GM19351 (cell line): ENCODE results near the gene UBE2E3.
"Not testable (repeated sequence)": the region's sequence is repeated elsewhere in the genome, so short reads cannot be mapped to it uniquely, and the experiment has no call there.

Source experiments
- ATAC-seq: cut with Tn5 transposase; IDR thresholded peaks from one replicate; pipeline ENCODE4 v1.9.1; 2021; ENCODE audit warnings: mild to moderate bottlenecking, moderate library complexity; ENCODE audit not compliant: unreplicated experiment

Gene UBE2E3

DNA sequence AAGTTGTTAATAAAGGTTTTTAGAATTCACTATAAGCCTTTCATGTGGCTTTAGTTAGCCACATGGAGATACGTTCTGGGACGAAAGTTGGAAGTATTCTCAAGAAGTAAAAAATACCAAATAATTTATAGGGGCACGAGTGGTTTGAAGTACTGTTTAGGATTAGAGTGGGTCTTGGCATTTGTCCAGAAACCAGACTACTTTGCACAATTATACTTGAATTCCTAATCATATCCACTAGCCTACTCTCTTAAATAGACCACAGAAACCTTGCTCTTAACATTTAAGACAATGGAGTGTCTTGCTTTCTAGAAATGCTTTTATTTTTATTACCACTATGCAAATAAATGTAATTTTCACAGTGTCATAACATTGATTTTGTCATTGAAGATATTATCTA lies 44.6 kb downstream of the UBE2E3 start:
- no peak for ATAC-seq

DNA sequence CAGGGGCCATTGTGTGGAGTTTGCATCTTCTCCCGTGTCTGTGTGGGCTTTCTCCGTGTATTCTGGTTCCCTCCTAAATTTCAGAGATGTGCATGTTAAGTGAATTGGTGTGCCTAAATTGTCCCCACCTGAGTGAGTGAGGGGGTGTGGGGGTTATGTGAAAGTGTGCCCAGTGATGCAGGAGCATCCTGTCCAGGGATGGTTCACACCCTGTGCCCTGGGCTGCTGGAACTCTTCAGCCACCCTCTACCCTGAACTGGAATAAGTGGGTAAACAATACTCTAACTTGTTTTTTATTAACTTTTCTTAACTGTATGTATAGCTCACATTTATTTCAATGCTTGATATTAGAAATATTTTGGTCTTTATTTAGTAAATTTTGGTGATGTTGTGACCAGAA lies 56.0 kb downstream of the UBE2E3 start:
- peak; percentile 56 for ATAC-seq

DNA sequence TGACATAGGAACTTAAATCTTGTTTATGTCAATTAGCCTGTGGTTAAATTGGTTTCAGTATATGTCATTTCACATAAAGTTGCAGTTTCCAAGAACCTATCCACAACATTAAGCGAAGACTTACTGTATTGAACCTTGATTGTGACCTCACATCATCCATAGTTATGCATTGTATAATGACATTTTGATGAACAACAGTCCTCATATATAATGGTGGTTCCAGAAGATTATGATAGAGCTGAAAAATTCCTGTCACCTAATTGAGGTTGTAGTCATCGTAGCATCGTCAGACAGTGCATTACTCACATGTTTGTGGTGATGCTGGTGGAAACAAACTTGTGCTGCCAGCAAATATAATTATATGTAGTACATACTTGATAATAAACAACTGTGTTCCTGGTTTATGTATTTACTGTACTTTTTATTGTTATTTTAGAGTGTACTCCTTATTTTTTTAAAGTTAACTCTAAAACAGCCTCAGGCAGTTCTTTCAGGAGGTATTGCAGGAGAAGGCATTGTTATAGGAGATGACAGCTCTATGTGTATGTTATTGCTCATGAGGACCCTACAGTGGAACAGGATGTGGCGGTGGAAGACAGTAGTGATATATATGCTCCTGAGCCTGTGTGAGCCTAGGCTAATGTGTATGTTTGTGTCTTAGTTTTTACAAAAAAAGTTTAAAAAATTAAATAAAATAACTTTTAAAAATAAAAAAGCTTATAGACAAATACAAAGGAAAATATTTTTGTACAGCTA lies 56.6 kb downstream of the UBE2E3 start:
- ATAC-seq = peak; percentile 74

DNA sequence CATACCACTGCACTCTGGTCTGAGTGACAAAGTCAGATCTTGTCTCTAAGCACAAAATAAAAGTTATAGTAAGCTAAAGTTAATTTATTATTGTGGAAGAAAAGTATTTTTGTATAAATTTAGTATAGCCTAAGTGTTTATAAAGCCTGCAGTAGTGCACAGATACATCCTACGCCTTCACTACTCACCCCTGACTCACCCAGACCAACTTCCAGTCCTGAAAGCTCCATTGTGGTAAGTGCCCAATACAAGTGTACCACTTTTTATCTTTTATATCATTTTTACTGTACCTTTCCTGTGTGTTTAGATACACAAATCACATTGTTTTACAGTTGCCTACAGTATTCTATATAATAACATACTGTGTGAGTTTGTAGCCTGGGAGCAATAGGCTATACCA lies 57.5 kb downstream of the UBE2E3 start:
- no peak for ATAC-seq

DNA sequence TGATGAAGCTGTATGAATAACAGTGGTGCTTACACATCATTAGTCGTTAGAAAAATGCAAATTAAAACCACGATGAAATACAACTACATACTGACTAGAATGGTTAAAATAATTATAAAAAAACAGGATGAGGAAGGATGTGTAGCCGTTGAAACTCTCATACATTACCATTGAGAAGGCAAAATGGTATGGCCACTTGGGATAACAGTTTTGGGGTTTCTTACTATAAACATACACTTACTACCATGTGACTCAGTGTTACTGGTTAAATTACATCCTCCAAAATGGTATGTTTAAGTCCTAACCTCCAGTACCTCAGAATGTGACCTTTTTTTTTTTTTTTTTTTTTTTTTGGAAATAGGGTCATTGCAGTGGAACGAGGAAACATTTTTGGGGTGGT lies 58.4 kb downstream of the UBE2E3 start:
- no peak for ATAC-seq

DNA sequence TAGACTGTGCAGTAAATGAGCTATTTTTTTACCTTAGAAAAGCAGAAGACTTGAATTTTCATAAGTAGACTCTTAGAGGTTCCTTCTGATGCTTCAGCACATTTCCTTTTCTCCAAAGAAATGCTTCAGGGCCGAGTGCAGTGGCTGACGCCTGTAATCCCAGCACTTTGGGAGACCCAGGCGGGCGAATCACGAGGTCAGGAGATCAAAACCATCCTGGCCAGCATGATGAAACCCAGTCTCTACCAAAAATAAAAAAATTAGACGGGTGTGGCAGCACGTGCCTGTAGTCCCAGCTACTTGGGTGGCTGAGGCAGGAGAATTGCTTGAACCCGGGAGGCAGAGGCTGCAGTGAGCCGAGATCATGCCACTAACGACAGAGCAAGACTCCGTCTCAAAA lies 60.4 kb downstream of the UBE2E3 start:
- not testable (repeated sequence) for ATAC-seq

DNA sequence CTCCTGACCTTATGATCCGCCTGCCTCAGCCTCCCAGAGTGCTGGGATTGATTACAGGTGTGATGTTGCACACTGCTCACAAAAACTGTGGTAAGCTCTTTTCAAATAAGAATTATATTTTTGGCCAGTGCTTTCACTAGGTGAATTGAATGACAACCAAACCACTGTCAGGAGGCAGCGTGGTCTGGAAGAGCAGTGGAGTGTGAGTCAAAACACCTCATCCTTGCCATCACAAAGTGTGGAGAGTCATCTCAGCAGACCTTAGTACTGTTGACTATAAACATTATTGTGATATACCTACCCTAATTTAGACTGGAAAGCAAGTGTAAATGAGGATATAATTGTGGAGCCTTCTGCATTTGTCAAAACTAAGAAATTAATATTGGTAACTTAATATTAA lies 61.3 kb downstream of the UBE2E3 start:
- no peak for ATAC-seq

DNA sequence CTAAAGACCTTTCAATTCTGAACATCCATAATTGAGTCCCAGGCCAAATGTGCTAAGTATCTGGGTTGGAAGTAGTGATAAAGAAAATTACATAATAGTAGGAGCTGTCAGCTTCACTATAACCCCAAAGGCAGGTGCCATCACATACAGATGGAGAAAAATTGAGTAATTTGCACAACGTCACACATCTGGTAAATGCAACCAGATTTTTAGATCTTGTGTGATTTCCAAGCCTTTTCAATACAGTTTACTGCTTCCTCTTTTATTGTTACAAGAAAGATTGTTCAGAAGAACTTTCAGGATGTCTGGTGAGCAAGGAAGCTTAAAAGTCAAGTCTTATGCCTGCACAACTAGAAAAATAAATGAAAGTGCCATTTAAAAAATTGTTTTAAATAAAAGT lies 62.3 kb downstream of the UBE2E3 start:
- ATAC-seq = no peak

DNA sequence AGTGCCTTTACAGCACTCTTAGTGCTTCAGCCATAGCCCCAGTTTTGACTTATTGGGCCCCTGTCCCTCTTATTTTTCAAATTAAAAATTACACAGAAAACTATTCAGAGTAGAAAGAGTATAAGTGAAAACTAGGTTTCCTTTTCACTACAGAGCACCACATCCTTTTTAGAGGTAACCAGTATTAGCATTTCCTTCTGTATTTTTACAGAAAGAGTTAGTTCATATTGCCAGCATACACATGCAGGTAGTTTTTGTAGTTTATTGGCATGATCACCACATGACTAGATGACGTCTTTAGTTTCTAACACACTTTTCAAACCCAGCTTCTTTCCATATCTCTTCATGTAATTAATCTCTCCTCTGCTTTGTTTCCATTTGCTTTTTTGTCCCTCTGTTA lies 66.4 kb downstream of the UBE2E3 start:
- ATAC-seq = peak; percentile 61

DNA sequence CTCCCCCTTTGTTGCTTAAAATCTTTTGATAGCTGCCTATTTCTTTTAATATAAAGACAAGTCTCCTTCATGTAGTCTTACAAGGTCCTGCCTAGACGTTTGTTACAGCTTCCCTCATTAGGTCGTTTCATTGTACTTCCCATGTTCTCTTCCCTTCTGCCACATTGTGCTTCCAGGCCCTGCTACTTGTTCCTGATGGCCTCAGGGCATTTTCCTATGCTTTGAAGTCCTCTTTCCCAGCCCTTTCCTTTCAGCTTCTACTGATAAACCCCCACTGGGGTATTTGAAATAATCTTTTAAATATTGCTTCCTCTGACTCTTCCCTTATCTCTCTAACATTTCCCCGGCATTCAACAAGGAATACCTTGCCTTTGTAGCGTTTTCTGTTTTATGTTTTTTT lies 67.4 kb downstream of the UBE2E3 start:
- ATAC-seq = no peak

DNA sequence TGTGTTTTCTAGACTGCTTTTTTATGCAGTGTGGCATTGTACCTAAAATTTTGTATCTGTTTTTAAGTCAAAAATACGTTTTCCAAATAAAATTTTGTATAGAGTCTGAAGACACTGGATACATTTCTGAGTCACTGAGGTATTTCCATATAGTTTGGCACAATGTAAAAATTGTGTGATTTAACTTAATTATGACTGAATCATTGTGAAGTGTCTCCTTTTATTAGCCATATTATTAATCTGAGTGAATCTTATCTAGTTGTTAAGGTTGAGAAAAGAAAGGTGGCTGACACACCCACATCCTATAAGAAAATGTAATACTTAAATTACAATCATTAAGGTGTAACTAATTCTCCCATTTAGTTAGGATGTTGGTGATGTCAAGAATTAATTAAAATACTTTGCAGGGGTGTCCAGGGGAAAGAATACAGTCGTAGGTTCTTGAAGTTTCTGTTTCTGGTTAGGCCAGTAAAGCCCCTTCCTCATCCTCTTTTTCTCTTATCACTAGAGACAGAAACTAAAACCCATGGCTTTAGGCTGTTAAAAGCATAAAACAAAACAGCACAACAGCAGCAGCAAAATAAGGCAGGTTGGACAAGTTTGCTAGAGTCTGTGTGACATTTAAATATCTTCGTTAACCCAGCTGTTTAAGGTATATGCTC lies 71.6 kb downstream of the UBE2E3 start:
- peak; percentile 23 for ATAC-seq

DNA sequence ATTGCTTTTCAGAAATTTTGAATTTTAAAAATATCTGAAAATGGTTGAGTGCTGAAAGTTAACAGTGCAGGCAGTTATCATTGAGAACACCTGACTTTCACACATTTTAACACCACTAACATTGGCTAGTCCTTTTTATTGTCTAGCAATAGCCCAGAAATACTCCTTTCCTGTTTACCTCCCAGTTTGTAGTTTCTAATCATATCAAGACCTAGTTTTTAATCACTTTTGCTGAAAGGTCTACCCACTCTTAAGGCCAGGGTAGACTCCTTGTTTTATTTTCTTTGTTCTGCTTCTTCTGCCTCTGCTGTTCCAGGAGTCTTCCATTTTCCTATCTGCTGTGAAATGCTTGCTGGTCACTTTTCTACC lies 72.1 kb downstream of the UBE2E3 start:
- ATAC-seq = peak; percentile 63

DNA sequence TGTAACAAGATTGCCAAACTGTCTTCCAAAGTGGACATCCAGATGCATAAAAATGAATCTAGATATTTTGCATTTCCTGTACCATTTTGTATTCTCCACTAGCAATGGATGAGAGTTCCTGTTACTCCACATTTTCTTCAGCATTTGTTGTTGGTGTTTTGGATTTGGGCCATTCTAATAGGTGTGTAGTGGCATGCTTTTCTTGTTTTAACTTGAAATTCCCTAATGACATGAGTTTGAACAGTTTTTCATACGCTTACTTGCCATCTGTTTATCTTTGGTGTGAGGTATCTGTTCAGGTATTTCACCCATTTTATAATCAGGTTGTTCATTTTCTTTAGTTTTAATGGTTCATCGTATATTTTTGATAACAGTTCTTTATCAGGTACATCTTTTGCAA lies 73.9 kb downstream of the UBE2E3 start:
- no peak for ATAC-seq

DNA sequence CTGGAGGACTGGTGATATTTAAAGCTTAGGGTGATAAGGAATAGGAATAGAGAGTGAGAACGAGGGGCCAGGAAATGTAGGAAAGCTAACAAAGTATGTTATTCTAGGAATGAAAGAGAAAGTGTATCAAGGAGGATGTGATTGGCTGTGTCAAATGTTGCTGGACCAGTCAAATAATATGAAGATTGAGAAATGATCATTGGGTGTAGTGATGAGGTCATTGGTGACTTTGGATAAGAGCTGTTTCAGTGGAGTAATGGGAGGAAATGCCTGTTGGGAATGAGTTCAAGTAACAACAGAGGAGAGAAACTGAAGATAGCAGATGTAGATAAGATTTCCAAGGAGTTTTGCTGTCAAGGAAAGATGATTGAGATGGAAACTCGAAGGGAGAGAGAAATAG lies 74.4 kb downstream of the UBE2E3 start:
- ATAC-seq = no peak

DNA sequence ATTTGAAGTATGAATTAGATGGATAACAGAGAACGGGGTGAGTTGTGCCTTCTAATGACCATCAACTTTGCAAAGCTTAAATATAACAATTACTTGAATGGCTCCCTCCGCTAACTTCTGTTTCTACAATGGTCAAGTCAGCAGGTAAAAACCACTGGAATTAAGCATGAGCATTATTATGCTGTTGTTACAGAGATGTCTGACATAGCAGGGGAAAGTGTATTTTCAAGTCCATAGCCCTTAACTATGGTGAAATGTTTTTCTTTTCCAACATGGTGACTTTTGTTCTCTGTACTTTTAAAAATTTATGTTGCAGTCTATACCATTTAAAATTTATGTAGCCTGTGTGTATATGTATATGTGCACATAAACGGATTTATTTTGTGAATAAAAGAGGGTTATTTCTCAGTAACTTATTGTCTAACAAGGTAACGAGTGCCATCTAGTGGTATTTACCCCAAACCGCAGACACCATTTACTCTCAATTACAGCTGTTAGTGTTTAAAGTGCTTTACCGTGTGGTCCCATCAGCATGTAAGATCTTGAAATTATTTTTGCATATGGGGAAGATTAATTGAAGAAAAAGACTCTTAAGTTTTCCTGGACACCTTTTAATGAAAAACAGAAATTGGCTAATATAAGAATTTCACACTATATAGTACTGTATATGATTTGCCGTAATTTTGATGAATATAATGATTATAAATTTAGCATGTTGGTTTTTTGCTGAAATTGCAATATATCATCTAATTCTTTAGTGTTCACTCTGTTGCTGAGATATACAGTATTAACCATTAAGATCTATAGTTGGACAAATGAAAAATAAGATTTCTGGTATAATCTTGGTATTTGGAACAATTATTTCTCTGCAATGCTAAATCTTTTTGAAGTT lies 78.2 kb downstream of the UBE2E3 start:
- peak; percentile 88 for ATAC-seq

DNA sequence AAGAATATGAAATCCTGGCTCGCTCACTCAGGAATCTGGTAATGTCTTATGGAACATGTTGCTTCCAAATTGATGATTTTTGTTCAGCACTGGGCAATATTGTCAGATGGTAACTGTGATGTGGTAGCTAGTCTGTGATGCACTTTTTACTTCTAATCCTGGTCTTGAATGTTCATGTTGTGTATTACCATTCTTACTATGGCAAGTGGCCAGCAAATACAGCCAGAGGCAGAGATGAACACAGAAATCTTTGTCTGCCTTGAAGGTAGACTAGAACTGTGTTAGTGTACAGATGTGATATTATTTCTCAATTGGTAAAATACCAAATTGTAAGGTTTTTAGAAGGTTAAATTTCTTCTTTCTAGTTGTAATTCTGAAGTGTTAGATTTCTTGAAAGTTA lies 83.3 kb downstream of the UBE2E3 start:
- ATAC-seq = no peak

DNA sequence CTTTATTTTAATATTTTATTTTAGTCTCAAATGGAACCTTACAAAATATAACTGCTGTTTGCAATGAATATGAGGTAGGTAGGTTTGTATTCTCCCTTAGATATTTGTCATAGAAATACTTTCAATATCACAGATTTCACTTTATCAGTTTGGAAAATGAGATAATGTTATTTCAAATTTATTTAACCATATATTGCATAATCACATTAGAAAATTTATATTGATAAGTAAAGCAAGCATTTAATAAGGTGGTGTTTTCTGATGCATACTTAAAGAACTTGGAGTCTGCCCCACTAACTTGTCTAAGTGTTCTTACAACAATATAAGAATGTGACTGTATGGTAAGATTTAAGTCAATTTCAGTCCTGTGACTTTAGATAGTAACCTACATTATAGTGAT lies 85.1 kb downstream of the UBE2E3 start:
- ATAC-seq = no peak

DNA sequence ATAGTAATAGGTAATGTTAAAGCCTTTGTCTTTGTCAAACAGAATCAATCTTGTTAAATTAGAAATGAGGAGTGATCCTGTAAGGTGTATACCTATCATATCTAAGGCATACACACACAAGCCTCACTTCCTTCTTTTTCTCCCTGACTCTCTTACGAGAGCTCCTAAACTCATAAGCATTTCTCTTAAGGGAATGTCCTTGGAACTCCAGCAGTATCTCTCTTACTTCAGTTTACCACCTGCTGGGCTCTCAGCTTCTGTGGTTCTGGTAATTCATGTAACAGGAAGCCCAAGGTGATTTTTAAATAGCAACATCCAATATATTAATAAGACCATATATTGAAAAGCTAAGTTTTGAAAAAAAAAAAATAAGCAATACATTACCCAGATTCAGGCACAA lies 85.9 kb downstream of the UBE2E3 start:
- ATAC-seq = no peak

DNA sequence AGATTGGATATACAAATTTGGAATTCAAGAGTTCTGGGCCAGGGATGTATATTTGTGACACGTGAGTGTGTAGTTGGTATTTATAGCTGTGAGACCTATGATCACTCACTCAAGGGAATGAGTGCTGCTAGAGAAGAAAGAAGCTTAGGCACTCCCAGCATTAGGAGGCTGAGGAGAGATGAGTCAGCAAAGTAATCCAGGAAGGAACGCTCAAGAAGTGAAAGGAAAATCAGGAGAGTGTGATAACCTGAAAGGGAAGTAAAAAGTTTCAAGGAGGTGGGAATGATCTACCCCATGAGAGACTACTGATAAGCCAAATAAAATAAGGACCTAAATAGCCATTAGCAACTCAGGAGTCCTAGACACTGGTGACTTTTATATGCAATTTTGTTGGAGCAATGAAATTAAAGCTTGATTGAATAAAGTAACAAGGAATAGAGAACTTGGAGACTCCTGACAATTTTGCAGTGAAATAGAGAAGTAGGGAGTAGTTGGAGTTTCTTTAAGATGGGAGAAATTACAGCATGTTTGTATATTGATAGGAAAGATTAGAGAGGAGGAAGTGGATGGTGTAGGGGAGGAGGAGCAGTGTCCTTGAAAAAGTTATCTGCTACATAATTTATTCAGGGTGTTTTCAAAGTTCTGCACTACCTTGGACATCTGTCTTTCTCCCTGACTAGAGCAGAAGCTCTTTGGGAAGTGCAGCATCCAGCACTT lies 89.9 kb downstream of the UBE2E3 start:
- ATAC-seq = no peak

DNA sequence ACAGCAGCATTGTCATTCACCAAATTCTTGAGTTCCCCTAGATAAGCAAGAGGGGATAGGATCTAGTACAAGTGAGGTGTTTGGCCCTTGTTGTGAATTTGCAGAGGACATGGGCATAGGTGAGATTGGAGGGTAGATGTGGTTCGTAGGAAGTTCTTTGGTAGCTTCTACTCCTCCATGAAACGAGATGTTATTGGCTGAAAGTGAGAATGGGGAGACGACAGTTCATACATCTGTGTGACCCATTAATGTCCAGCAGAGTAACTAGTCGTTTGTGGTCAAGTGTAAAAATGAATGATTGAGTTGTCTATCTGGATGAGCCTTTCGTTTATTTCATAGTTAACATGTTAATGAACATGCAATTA lies 90.4 kb downstream of the UBE2E3 start:
- ATAC-seq = no peak
